A673 (cell line): ENCODE results near the gene NPAS1.

Source experiments
- EZH2 ChIP-seq: fragments of 200-600 bp; sonication (generic); IDR thresholded peaks from 2 replicates; pipeline ENCODE4 v1.6.1; 2017; ENCODE audit warnings: borderline replicate concordance, low read depth, mild to moderate bottlenecking, mixed read lengths, antibody characterized with exemption, low read length; ENCODE audit not compliant: poor library complexity, severe bottlenecking
- TF ChIP-seq, protein P1 (sequence below): fragments of 300-800, 200-600 bp; sonication (generic); conservative IDR thresholded peaks from 2 replicates; pipeline ENCODE4 v1.5.1; 2017; ENCODE audit warnings: low read depth, mild to moderate bottlenecking, antibody characterized with exemption, low read length, moderate library complexity, mixed read lengths

DNA sequence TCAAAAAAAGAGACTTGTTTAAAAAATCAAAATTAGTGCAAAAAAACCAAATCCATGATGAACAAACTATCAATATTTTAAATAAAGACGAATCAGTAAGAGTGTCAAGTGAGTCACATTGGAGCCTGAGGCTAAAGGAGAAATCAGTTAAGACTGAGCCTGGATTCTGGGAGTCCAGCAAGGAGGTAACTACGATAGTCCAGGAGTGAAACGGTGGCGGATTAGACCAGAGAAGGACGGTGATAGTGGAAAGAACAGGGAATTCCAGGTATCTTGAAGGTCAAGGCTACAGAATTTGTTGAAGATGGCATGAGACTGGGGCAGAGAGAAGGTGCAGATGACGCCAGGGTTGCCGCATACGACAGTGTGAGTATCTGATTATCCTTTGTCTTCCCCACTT is 7.0 kb upstream of the NPAS1 start:
- TF ChIP-seq, protein P1, sequence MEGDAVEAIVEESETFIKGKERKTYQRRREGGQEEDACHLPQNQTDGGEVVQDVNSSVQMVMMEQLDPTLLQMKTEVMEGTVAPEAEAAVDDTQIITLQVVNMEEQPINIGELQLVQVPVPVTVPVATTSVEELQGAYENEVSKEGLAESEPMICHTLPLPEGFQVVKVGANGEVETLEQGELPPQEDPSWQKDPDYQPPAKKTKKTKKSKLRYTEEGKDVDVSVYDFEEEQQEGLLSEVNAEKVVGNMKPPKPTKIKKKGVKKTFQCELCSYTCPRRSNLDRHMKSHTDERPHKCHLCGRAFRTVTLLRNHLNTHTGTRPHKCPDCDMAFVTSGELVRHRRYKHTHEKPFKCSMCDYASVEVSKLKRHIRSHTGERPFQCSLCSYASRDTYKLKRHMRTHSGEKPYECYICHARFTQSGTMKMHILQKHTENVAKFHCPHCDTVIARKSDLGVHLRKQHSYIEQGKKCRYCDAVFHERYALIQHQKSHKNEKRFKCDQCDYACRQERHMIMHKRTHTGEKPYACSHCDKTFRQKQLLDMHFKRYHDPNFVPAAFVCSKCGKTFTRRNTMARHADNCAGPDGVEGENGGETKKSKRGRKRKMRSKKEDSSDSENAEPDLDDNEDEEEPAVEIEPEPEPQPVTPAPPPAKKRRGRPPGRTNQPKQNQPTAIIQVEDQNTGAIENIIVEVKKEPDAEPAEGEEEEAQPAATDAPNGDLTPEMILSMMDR = no peak
- TF ChIP-seq EZH2 = no peak
